ENCODE data around the gene NDUFS3.
A peak's percentile ranks its signal among the peaks of the same experiment; 100 is the strongest.

Gene NDUFS3

GRCh38 chr11:47591764-47592163, 12.9 kb downstream of the NDUFS3 start:
- no peak for DNase-seq (ENCODE audit: low spot score)

- DNase-seq (ENCODE audit: low spot score): no peak
Observed at GRCh38 chr11:47592251-47592650, 13.4 kb downstream of the NDUFS3 start.

- DNase-seq (ENCODE audit: low spot score): no peak
Observed at GRCh38 chr11:47592970-47593369, 14.1 kb downstream of the NDUFS3 start.

GRCh38 chr11:47593492-47593933, 14.6 kb downstream of the NDUFS3 start:
- DNase-seq (ENCODE audit: low spot score): no peak

- DNase-seq (ENCODE audit: low spot score): no peak
Observed at GRCh38 chr11:47593934-47594855, 15.3 kb downstream of the NDUFS3 start, which contains the start of gene C1QTNF4. TSS of gene C1QTNF4 (minus strand) at chr11:47594411. CDS start at chr11:47590810, 3,601 bp downstream.

GRCh38 chr11:47595029-47595428, 16.2 kb downstream of the NDUFS3 start:
- DNase-seq (ENCODE audit: low spot score): no peak

- DNase-seq (ENCODE audit: low spot score): no peak
Observed at GRCh38 chr11:47595967-47596366, 17.1 kb downstream of the NDUFS3 start.

- no peak for DNase-seq (ENCODE audit: low spot score)
Observed at GRCh38 chr11:47599902-47600301, 21.0 kb downstream of the NDUFS3 start.

GRCh38 chr11:47603295-47603694, 24.4 kb downstream of the NDUFS3 start:
- peak; percentile 73 for DNase-seq (ENCODE audit: low spot score)

- no peak for DNase-seq (ENCODE audit: low spot score)
Observed at GRCh38 chr11:47605921-47606320, 27.0 kb downstream of the NDUFS3 start.

- no peak for DNase-seq (ENCODE audit: low spot score)
Observed at GRCh38 chr11:47606731-47607130, 27.9 kb downstream of the NDUFS3 start.

- DNase-seq (ENCODE audit: low spot score): peak; percentile 92
Observed at GRCh38 chr11:47607380-47607779, 28.5 kb downstream of the NDUFS3 start.

GRCh38 chr11:47609675-47610074, 30.8 kb downstream of the NDUFS3 start:
- no peak for DNase-seq (ENCODE audit: low spot score)

GRCh38 chr11:47611348-47611794, 32.5 kb downstream of the NDUFS3 start:
- no peak for DNase-seq (ENCODE audit: low spot score)

GRCh38 chr11:47615249-47615648, 36.4 kb downstream of the NDUFS3 start:
- DNase-seq (ENCODE audit: low spot score): no peak

GRCh38 chr11:47616726-47617416, 38.0 kb downstream of the NDUFS3 start:
- DNase-seq (ENCODE audit: low spot score): peak; percentile 79

- no peak for DNase-seq (ENCODE audit: low spot score)
Observed at GRCh38 chr11:47617417-47617809, 38.5 kb downstream of the NDUFS3 start.

GRCh38 chr11:47620836-47621378, 42.0 kb downstream of the NDUFS3 start:
- DNase-seq (ENCODE audit: low spot score): no peak

- DNase-seq (ENCODE audit: low spot score): no peak
Observed at GRCh38 chr11:47626234-47626633, 47.4 kb downstream of the NDUFS3 start.

GRCh38 chr11:47628026-47628425, 49.2 kb downstream of the NDUFS3 start:
- DNase-seq (ENCODE audit: low spot score): no peak

- no peak for DNase-seq (ENCODE audit: low spot score)
Observed at GRCh38 chr11:47631473-47631872, 52.6 kb downstream of the NDUFS3 start.

All from GM03348 (cell line).